CD14-positive monocyte (primary cell): ENCODE measurements around the gene ATG4B. TPM values are rescaled to one million over a fixed set of nuclear protein-coding genes. Genes with fewer than 3 reads are reported as not detected.

Source experiments
- DNase-seq, 3 donors: peaks; one replicate each; pipeline ENCODE4 v3.0.0-alpha.2; 2011 to 2022
- H2AFZ ChIP-seq: 2 replicates; pipeline ENCODE4 v1.6.0; 2012; ENCODE audit warnings: mild to moderate bottlenecking, low read depth, low read length, inconsistent platforms; ENCODE audit not compliant: insufficient read depth, poor library complexity, severe bottlenecking
- H3K27ac ChIP-seq, 2 donors: 1 replicate in 1 of 2; 2 replicates in 1 of 2; pipeline ENCODE4 v1.5.1; 2012 to 2013; ENCODE audit warnings: low read length in 2 of 2, control low read depth in 1 of 2, inconsistent platforms in 1 of 2, low read depth in 1 of 2, mild to moderate bottlenecking in 1 of 2
- H3K27me3 ChIP-seq, 2 donors: one replicate each; pipeline versions ENCODE4 v1.6.0 to v1.6.1; 2011 to 2013; ENCODE audit warnings: low read length in 2 of 2; ENCODE audit not compliant: control insufficient read depth in 2 of 2, insufficient read depth in 2 of 2
- H3K36me3 ChIP-seq, 2 donors: replicated peaks in 1 of 2; 1 replicate in 1 of 2; 2 replicates in 1 of 2; pipeline versions ENCODE4 v1.5.1 to v1.6.1; 2012 to 2013; ENCODE audit warnings: low read length in 2 of 2, control low read depth in 1 of 2, inconsistent platforms in 1 of 2, mild to moderate bottlenecking in 1 of 2; ENCODE audit not compliant: insufficient read depth in 2 of 2, control insufficient read depth in 1 of 2
- H3K4me1 ChIP-seq, 2 donors: 1 replicate in 1 of 2; 2 replicates in 1 of 2; pipeline versions ENCODE4 v1.5.1 to v1.6.1; 2012 to 2013; ENCODE audit warnings: low read length in 2 of 2, control low read depth in 1 of 2, inconsistent platforms in 1 of 2, mild to moderate bottlenecking in 1 of 2, moderate library complexity in 1 of 2; ENCODE audit not compliant: insufficient read depth in 2 of 2, control insufficient read depth in 1 of 2
- H3K4me2 ChIP-seq: replicated peaks from 2 replicates; pipeline ENCODE3; 2012; ENCODE audit warnings: low read length, moderate library complexity, mild to moderate bottlenecking; ENCODE audit not compliant: poor library complexity, severe bottlenecking; ENCODE audit errors: extremely low read depth
- H3K4me3 ChIP-seq, 3 experiments: fragments of 200-600 bp in 1 of 3; sonication (generic) in 1 of 3; replicated peaks in 1 of 3; 1 replicate in 2 of 3; 2 replicates in 1 of 3; pipeline ENCODE4 v1.5.1; 2011 to 2013; ENCODE audit warnings: low read length in 3 of 3, mild to moderate bottlenecking in 3 of 3, control low read depth in 2 of 3, low read depth in 2 of 3, inconsistent platforms in 1 of 3, moderate library complexity in 1 of 3
- H3K79me2 ChIP-seq: 2 replicates; pipeline ENCODE4 v1.6.0; 2012; ENCODE audit warnings: mild to moderate bottlenecking, control low read depth, inconsistent platforms, low read length, moderate library complexity; ENCODE audit not compliant: insufficient read depth
- H3K9ac ChIP-seq: 2 replicates; pipeline ENCODE4 v1.6.0; 2017; ENCODE audit warnings: low read length, mild to moderate bottlenecking; ENCODE audit not compliant: insufficient read depth, poor library complexity, severe bottlenecking
- H3K9me3 ChIP-seq, 2 donors: replicated peaks in 1 of 2; 1 replicate in 1 of 2; 2 replicates in 1 of 2; pipeline versions ENCODE4 v1.5.1 to v1.6.1; 2012 to 2013; ENCODE audit warnings: low read length in 2 of 2, control low read depth in 1 of 2; ENCODE audit not compliant: control insufficient read depth in 1 of 2, insufficient read depth in 1 of 2
- H4K20me1 ChIP-seq: 2 replicates; pipeline ENCODE4 v1.6.0; 2012; ENCODE audit warnings: mild to moderate bottlenecking, low read length, control low read depth, moderate library complexity; ENCODE audit not compliant: insufficient read depth
- H3K27ac Mint-ChIP-seq, 7 donors: one replicate each; pipeline ENCODE4 v1.8.0; 2020; ENCODE audit warnings: mild to moderate bottlenecking in 7 of 7, mixed read lengths in 7 of 7, moderate library complexity in 6 of 7, inconsistent platforms in 2 of 7
- H3K27me3 Mint-ChIP-seq, 3 donors: one replicate each; pipeline ENCODE4 v1.8.0; 2021 to 2022; ENCODE audit warnings: low read depth in 3 of 3, mild to moderate bottlenecking in 3 of 3, mixed read lengths in 3 of 3, moderate library complexity in 3 of 3, inconsistent platforms in 1 of 3
- H3K36me3 Mint-ChIP-seq, 2 donors: one replicate each; pipeline ENCODE4 v1.8.0; 2020; ENCODE audit warnings: mixed read lengths in 2 of 2, inconsistent platforms in 1 of 2, mild to moderate bottlenecking in 1 of 2
- H3K4me1 Mint-ChIP-seq: one replicate; pipeline ENCODE4 v1.8.0; 2020; ENCODE audit warnings: mild to moderate bottlenecking, mixed read lengths
- H3K4me3 Mint-ChIP-seq, 2 donors: one replicate each; pipeline ENCODE4 v1.8.0; 2020; ENCODE audit warnings: mild to moderate bottlenecking in 2 of 2, mixed read lengths in 2 of 2, moderate library complexity in 1 of 2
- H3K9me3 Mint-ChIP-seq, 7 donors: one replicate each; pipeline ENCODE4 v1.8.0; 2020 to 2022; ENCODE audit warnings: mixed read lengths in 7 of 7, mild to moderate bottlenecking in 6 of 7, moderate library complexity in 6 of 7, inconsistent platforms in 2 of 7
- WGBS: methylation state at CpG from one replicate; pipeline ENCODE4 v1.1.5; 2013; ENCODE audit warnings: missing lambda C conversion rate; ENCODE audit not compliant: insufficient coverage; 5-methylcytosine and 5-hydroxymethylcytosine counted together
- intact Hi-C, 2 donors: fragments of 100-400 bp; cut with micrococcal nuclease; formaldehyde crosslinking; loops; one replicate each; pipeline versions ENCODE4 v1.15.0 to v1.15.1; 2023
- polyA plus RNA-seq, 3 donors: library from polyadenylated mRNA; depleted of rRNA in 1 of 3; unstranded in 2 of 3; stranded (reverse) in 1 of 3; fragments of 300-500 nt in 2 of 3; fragments of >200 nt in 1 of 3; fragmentation: Illumina TruSeq in 2 of 3; gene quantifications; 1 replicate in 2 of 3; 2 replicates in 1 of 3; pipeline ENCODE4 v1.2.3, GENCODE V29; 2012 to 2021
- TF ChIP-seq, protein P1 (sequence below): fragments of 200-600 bp; IDR thresholded peaks from one replicate; pipeline ENCODE4 v1.8.0; 2022; ENCODE audit warnings: antibody characterized with exemption, mild to moderate bottlenecking

ATG4B gene
- polyA plus RNA-seq, 3 donors = 54.5 to 202 (median 58.9) TPM

DNA sequence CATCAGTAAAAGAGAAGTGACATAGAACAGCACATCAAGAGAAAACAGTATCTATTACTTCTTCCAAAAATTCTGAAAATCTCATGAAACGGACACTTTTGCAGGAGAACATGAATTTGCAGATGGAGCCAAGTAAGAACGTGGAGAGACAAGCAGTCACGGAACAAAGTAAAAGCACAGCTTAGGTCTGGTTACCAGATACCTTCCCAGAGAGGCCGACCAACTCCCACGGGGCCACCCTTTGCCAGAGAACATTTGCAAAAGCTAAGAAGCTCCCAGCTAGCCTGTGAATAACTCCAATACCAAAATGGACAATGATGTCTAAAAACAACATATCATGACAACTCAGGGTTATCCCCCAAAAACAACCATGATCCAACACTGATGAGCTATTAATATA lies 39.4 kb upstream of the ATG4B start:
- intact Hi-C loops = no loop called here
- no peaks in the 10 kb centered on the region for H3K4me1 Mint-ChIP-seq
- 100% methylated on average over 4 of the region's 5 CpGs for WGBS
- no peaks in the 10 kb centered on the region for H3K27me3 ChIP-seq
- peaks cover 64 to 94% of the 10 kb centered on the region in 2 donors for H3K36me3 Mint-ChIP-seq
- peaks cover 0 to 1% (median 0%) of the 10 kb centered on the region in 3 donors for H3K27me3 Mint-ChIP-seq
- no peak overlapping the region for H2AFZ ChIP-seq
- no peaks in the 10 kb centered on the region for H3K79me2 ChIP-seq
- peaks cover 0 to 1% (median 0%) of the 10 kb centered on the region in 7 donors for H3K9me3 Mint-ChIP-seq
- no peak overlapping the region for H3K9ac ChIP-seq
- peaks cover 40 to 91% of the 10 kb centered on the region in 2 donors for H3K36me3 ChIP-seq
- H3K4me1 ChIP-seq = no peaks in the 10 kb centered on the region
- H3K4me2 ChIP-seq = no peak overlapping the region
- H3K4me3 ChIP-seq = no peak overlapping the region
- no peak overlapping the region for H3K27ac Mint-ChIP-seq
- H3K27ac ChIP-seq = no peak overlapping the region
- DNase-seq = no peak
- TF ChIP-seq, protein P1, sequence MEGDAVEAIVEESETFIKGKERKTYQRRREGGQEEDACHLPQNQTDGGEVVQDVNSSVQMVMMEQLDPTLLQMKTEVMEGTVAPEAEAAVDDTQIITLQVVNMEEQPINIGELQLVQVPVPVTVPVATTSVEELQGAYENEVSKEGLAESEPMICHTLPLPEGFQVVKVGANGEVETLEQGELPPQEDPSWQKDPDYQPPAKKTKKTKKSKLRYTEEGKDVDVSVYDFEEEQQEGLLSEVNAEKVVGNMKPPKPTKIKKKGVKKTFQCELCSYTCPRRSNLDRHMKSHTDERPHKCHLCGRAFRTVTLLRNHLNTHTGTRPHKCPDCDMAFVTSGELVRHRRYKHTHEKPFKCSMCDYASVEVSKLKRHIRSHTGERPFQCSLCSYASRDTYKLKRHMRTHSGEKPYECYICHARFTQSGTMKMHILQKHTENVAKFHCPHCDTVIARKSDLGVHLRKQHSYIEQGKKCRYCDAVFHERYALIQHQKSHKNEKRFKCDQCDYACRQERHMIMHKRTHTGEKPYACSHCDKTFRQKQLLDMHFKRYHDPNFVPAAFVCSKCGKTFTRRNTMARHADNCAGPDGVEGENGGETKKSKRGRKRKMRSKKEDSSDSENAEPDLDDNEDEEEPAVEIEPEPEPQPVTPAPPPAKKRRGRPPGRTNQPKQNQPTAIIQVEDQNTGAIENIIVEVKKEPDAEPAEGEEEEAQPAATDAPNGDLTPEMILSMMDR = no peak
- no peaks in the 10 kb centered on the region for H3K9me3 ChIP-seq
- H4K20me1 ChIP-seq = no peaks in the 10 kb centered on the region
- no peak overlapping the region for H3K4me3 Mint-ChIP-seq

- H3K27ac ChIP-seq = no peak overlapping the region
- H3K4me1 ChIP-seq = no peaks in the 10 kb centered on the region
- no peak overlapping the region for H3K4me2 ChIP-seq
- H3K9ac ChIP-seq = no peak overlapping the region
- intact Hi-C loops = no loop called here
- Mint-ChIP-seq H3K4me1 (no peaks in the 10 kb centered on the region), H3K27me3 (peaks cover 0 to 2% (median 1%) of the 10 kb centered on the region in 3 donors), H3K9me3 (peaks cover 0 to 1% (median 0%) of the 10 kb centered on the region in 7 donors), H3K4me3 (no peak overlapping the region), H3K36me3 (peaks cover 68 to 95% of the 10 kb centered on the region in 2 donors), H3K27ac (no peak overlapping the region)
- no peak overlapping the region for H2AFZ ChIP-seq
- DNase-seq = no peak
- TF ChIP-seq, protein P1 = no peak
- no peaks in the 10 kb centered on the region for H3K9me3 ChIP-seq
- no peaks in the 10 kb centered on the region for H3K27me3 ChIP-seq
- WGBS = 83% methylated on average over 1 of the region's 1 CpG
- no peak overlapping the region for H3K4me3 ChIP-seq
- H3K36me3 ChIP-seq = peaks cover 41 to 90% of the 10 kb centered on the region in 2 donors
- H3K79me2 ChIP-seq = no peaks in the 10 kb centered on the region
- H4K20me1 ChIP-seq = no peaks in the 10 kb centered on the region
These were observed 39.0 kb upstream of the ATG4B start for GRCh38 chr2:241598487-241598886.
